Natural killer cell treated with Interleukin-12 subunit alpha and Interleukin-12 subunit beta and Interleukin-15 and Interleukin-18, amount 100 ng/mL, for 72 hours (primary cell): Measurements from ENCODE around the gene PHETA2. TPM values are rescaled to one million over a fixed set of nuclear protein-coding genes. Genes with fewer than 3 reads are reported as not detected.

Source experiments
- ATAC-seq, 2 donors: fragments of 150-1000 bp; cut with Tn5 transposase in 1 of 2; sonication (Bioruptor Pico), chemical (Tn5 transposase) in 1 of 2; 2 replicates each; pipeline ENCODE4 v1.10.0; 2021
- DNase-seq: peaks from one replicate; pipeline ENCODE4 v3.0.0; 2022; ENCODE audit warnings: low spot score
- H3K27ac Mint-ChIP-seq, 2 donors: 1 replicate in 1 of 2; 2 replicates in 1 of 2; pipeline ENCODE4 v1.8.0; 2022; ENCODE audit warnings: mixed read lengths in 2 of 2, mild to moderate bottlenecking in 1 of 2, moderate library complexity in 1 of 2
- H3K27me3 Mint-ChIP-seq, 2 donors: 1 replicate in 1 of 2; 2 replicates in 1 of 2; pipeline ENCODE4 v1.8.0; 2022; ENCODE audit warnings: mixed read lengths in 2 of 2
- H3K36me3 Mint-ChIP-seq: one replicate; pipeline ENCODE4 v1.8.0; 2022; ENCODE audit warnings: mixed read lengths
- H3K4me1 Mint-ChIP-seq, 2 donors: 1 replicate in 1 of 2; 2 replicates in 1 of 2; pipeline ENCODE4 v1.8.0; 2022; ENCODE audit warnings: low read depth in 2 of 2, mixed read lengths in 2 of 2, mild to moderate bottlenecking in 1 of 2
- H3K4me3 Mint-ChIP-seq: one replicate; pipeline ENCODE4 v1.8.0; 2022; ENCODE audit warnings: mixed read lengths
- H3K9me3 Mint-ChIP-seq: 2 replicates; pipeline ENCODE4 v1.8.0; 2022; ENCODE audit warnings: mixed read lengths
- total RNA-seq, 2 donors: library from RNA; stranded (reverse); gene quantifications; one replicate each; pipeline ENCODE4 v1.2.3, GENCODE V29; 2022

PHETA2 gene
- total RNA-seq, 2 donors from 2014 or later: 1.5 TPM

- H3K4me3 Mint-ChIP-seq: peak overlapping the region; percentile 38
- H3K4me1 Mint-ChIP-seq: peaks cover 26 to 32% of the 10 kb centered on the region in 2 donors
- H3K27me3 Mint-ChIP-seq: no peaks in the 10 kb centered on the region
- no peaks in the 10 kb centered on the region for H3K9me3 Mint-ChIP-seq
- no peak for ATAC-seq
- H3K36me3 Mint-ChIP-seq: no peaks in the 10 kb centered on the region
- H3K27ac Mint-ChIP-seq: peak overlapping the region; percentile 41 to 91
- no peak for DNase-seq
Observed at GRCh38 chr22:42074846-42075676, 1.0 kb downstream of the PHETA2 start.

GRCh38 chr22:42076764-42077485 is 2.9 kb downstream of the PHETA2 start:
- Mint-ChIP-seq H3K27me3 (no peaks in the 10 kb centered on the region), H3K27ac (no peak overlapping the region), H3K4me1 (peaks cover 24 to 27% of the 10 kb centered on the region in 2 donors), H3K36me3 (no peaks in the 10 kb centered on the region), H3K4me3 (no peak overlapping the region), H3K9me3 (no peaks in the 10 kb centered on the region)
- DNase-seq: no peak
- no peak for ATAC-seq

GRCh38 chr22:42077486-42078125 is 3.6 kb downstream of the PHETA2 start:
- Mint-ChIP-seq H3K9me3 (no peaks in the 10 kb centered on the region), H3K36me3 (peaks cover 3% of the 10 kb centered on the region), H3K4me3 (no peak overlapping the region), H3K27me3 (no peaks in the 10 kb centered on the region), H3K4me1 (peaks cover 24 to 29% of the 10 kb centered on the region in 2 donors), H3K27ac (peak overlapping the region in 1 of 2 donors; percentile 99)
- DNase-seq (no peak), ATAC-seq (no peak)

DNA sequence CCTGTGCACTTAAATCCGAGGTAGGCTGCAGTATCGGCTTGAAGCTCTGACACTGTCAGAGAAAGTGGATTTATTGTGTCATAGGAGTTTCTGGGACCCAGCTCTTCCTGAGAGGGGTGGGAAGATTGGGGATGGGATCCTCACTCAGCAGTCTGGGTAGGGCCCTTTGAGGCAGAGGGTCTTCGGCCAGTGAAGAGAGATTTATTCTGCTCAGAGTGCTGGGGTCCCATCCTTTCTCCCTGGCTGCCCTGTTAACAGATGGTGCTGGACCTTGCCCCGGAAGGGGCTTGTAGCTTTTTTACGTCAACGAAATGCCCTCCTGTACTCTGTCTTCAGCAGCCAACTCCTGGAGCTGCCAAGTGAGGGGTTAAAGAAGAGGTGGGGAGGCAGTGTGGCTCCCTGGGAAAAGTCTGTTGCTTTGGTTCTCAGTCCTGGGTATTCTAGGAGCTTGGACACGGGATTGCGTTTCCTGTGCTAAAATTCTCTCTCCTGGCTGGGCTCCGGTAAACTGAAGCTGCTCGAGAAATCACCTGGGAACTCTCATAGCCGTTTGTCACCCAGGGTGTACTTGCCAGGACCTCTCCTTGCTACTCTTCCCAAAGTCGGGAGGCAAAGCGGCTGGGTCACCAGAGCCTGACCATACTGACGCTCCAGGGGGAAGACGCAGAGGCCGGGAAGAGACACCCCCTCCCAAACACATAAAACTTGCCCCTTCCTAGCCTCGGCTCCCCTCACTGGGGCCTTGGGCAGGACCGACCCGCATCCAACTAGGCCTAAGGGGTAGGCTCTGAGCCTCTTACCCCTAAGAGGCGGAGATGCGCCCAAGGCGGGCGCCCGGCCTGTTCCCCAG is 4.6 kb downstream of the PHETA2 start:
- Mint-ChIP-seq H3K4me3 (peak overlapping the region; percentile 98), H3K27me3 (no peaks in the 10 kb centered on the region), H3K27ac (peak overlapping the region; percentile 99), H3K9me3 (no peaks in the 10 kb centered on the region), H3K36me3 (peaks cover 6% of the 10 kb centered on the region), H3K4me1 (peaks cover 24 to 28% of the 10 kb centered on the region in 2 donors)
- no peak for ATAC-seq
- no peak for DNase-seq

- ATAC-seq (peak; percentile 93), DNase-seq (peak; percentile 100)
- no peaks in the 10 kb centered on the region for H3K9me3 Mint-ChIP-seq
- H3K27me3 Mint-ChIP-seq: no peaks in the 10 kb centered on the region
- H3K36me3 Mint-ChIP-seq: peaks cover 6% of the 10 kb centered on the region
- peak within 1 kb of the TSS; percentile 98 for H3K4me3 Mint-ChIP-seq
- peaks cover 24 to 31% of the 10 kb centered on the region in 2 donors for H3K4me1 Mint-ChIP-seq
- peak within 1 kb of the TSS; percentile 99 for H3K27ac Mint-ChIP-seq
Observed at GRCh38 chr22:42079319-42080251, 5.5 kb downstream of the PHETA2 start, which contains the start of gene SMDT1. Gene SMDT1 (plus strand): TSS chr22:42079700. CDS start chr22:42079769, 69 bp downstream.

- Mint-ChIP-seq H3K36me3 (peaks cover 6% of the 10 kb centered on the region), H3K4me1 (peaks cover 19 to 25% of the 10 kb centered on the region in 2 donors), H3K9me3 (no peaks in the 10 kb centered on the region), H3K27me3 (no peaks in the 10 kb centered on the region), H3K4me3 (peak overlapping the region; percentile 98), H3K27ac (peak overlapping the region; percentile 99)
- no peak for DNase-seq
- no peak for ATAC-seq
Observed at GRCh38 chr22:42080287-42080686, 6.2 kb downstream of the PHETA2 start.

DNA sequence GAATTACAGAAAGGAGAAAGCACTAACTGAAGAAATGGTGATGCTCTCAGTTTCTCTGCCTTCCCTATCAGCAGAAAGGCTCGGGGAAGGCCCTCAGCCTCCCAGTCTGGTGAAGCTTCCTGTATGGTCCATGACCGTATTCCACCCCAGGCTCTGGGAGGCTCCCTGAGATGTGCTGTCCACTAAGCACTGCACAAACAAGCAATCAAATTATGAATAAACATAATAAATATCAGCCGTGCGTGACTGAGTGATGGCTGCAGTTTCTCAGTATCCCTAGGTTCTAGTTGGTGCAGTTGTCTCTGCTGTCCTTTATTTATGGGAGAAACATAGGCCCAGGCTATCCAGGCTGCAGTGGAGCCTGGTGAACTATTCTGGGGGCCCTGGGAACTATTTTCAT is 9.1 kb downstream of the PHETA2 start:
- Mint-ChIP-seq H3K27ac (no peak overlapping the region), H3K36me3 (peaks cover 15% of the 10 kb centered on the region), H3K9me3 (no peaks in the 10 kb centered on the region), H3K4me1 (peaks cover 19 to 29% of the 10 kb centered on the region in 2 donors), H3K4me3 (no peak overlapping the region), H3K27me3 (no peaks in the 10 kb centered on the region)
- no peak for ATAC-seq
- no peak for DNase-seq

DNA sequence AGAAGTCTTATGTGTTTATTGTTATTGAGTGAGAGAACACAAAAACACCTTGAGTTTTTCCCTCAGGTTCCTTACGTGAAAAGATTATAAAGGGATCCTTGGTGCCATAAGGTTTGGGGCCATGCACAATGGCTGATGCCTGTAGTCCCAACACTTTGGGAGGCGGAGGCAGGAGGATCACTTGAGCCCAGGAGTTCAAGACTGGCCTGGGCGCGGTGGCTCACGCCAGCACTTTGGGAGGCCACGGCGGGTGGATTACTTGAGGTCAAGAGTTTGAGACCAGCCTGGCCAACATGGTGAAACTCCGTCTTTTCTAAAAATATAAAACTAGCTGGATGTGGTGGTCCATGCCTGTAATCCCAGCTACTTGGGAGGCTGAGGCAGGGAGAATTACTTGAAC is 10.8 kb downstream of the PHETA2 start:
- peak overlapping the region in 1 of 2 donors; percentile 61 for H3K27ac Mint-ChIP-seq
- no peaks in the 10 kb centered on the region for H3K27me3 Mint-ChIP-seq
- DNase-seq (no peak), ATAC-seq (no peak)
- H3K9me3 Mint-ChIP-seq: no peaks in the 10 kb centered on the region
- peaks cover 28% of the 10 kb centered on the region for H3K36me3 Mint-ChIP-seq
- no peak overlapping the region for H3K4me3 Mint-ChIP-seq
- peaks cover 24 to 33% of the 10 kb centered on the region in 2 donors for H3K4me1 Mint-ChIP-seq

- Mint-ChIP-seq H3K4me3 (no peak overlapping the region), H3K27me3 (no peaks in the 10 kb centered on the region), H3K9me3 (no peaks in the 10 kb centered on the region), H3K27ac (no peak overlapping the region), H3K4me1 (peaks cover 15 to 28% of the 10 kb centered on the region in 2 donors), H3K36me3 (peaks cover 29% of the 10 kb centered on the region)
- DNase-seq: no peak
- no peak for ATAC-seq
Observed at GRCh38 chr22:42086051-42086450, 12.0 kb downstream of the PHETA2 start.

DNA sequence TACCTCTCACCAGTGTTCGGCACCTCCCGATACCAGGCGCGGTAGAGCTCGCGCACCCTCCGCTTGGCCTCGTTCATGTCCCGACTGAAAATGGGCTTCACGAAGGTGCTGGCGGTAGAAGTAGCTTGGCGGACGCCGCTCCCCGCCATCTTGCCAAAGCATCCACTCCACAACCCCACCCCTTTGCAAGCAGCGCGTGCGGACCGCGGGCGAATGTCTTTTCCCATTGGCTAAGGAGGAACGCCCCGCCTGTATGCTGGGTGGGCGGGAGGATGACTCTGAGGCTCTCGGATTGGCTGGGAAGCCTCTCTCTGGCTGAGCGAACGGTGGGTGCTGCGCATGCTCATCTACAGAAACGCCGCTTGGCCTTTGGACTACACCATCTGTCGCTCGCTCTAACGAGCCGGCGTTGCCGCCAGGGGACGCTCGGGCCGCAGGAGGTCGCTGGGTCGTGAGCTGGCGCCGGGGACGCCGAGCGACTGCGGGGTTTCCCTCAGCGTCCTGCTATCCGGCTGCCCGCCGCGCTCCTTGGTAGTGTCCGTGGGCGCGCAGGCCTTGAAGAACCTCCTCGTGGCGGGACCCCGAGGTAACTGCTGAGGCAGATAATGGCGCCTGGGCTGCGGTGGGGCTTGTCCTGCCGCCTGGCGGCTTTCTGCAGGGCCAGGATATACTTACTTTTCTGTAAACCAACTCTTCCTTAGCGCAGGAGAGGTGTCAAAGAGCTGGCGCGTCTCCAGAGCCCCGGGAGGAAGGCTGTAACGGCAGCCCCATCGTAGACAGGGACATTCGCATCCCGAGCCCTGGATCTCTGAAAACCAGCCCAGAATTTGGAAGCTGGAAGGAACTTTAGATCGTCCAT is 16.8 kb downstream of the PHETA2 start, which contains the start of gene NDUFA6:
TSS of gene NDUFA6 (minus strand) at position 177 of the 859 bp plus-strand sequence. CDS start at position 149, 28 bp downstream.
- Mint-ChIP-seq H3K27ac (peak within 1 kb of the TSS; percentile 94 to 98), H3K27me3 (no peaks in the 10 kb centered on the region), H3K4me1 (peaks cover 27 to 29% of the 10 kb centered on the region in 2 donors), H3K36me3 (peaks cover 20% of the 10 kb centered on the region), H3K9me3 (no peaks in the 10 kb centered on the region), H3K4me3 (peak within 1 kb of the TSS; percentile 96)
- DNase-seq (peak; percentile 100), ATAC-seq (peak; percentile 97 to 98)

DNA sequence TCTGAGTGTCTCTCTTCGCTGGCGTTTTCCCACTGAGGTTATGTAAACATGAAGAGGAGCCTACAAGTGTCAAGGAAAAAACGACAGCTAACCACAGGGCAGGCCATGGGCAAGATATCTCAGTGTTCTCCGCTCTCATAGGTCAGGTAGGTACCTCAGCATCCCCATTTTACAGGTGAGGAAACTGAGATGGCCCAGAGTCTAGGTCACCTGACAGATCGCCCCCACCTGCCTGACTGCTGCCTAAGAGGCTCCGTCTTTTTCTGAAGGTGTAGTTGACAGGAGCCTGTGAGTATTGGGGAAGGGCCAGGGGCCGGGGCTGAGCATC is 17.4 kb downstream of the PHETA2 start:
- peaks cover 29% of the 10 kb centered on the region in 2 donors for H3K4me1 Mint-ChIP-seq
- H3K27me3 Mint-ChIP-seq: no peaks in the 10 kb centered on the region
- H3K4me3 Mint-ChIP-seq: peak overlapping the region; percentile 96
- no peak for ATAC-seq
- H3K9me3 Mint-ChIP-seq: no peaks in the 10 kb centered on the region
- no peak for DNase-seq
- H3K27ac Mint-ChIP-seq: peak overlapping the region; percentile 94 to 98
- peaks cover 15% of the 10 kb centered on the region for H3K36me3 Mint-ChIP-seq
